Stimulated activated CD4-positive, alpha-beta T cell treated with anti-CD3 and anti-CD28 coated beads, Interleukin-1b, Interleukin-23, amount 100 ng/mL, for 1 hour (primary cell): ENCODE data around the gene MVK.

Experiments
- DNase-seq, 2 donors: peaks; one replicate each; pipeline ENCODE4 v3.0.0-alpha.2; 2020; ENCODE audit warnings: low read depth in 2 of 2

Gene MVK

GRCh38 chr12:109608793-109609192 lies 35.2 kb downstream of the MVK start:
- no peak for DNase-seq

GRCh38 chr12:109609342-109609741 lies 35.7 kb downstream of the MVK start:
- no peak for DNase-seq

GRCh38 chr12:109610523-109610922 lies 36.9 kb downstream of the MVK start:
- DNase-seq, result no peak

GRCh38 chr12:109611223-109611622 lies 37.6 kb downstream of the MVK start:
- DNase-seq, result no peak

- no peak for DNase-seq
These were observed 38.4 kb downstream of the MVK start for GRCh38 chr12:109612003-109612402.

- DNase-seq, result no peak
These were observed 39.4 kb downstream of the MVK start for GRCh38 chr12:109612975-109613502.

GRCh38 chr12:109613649-109614455 lies 40.3 kb downstream of the MVK start:
- DNase-seq, result no peak

- no peak for DNase-seq
These were observed 42.1 kb downstream of the MVK start for GRCh38 chr12:109615556-109616229.

- no peak for DNase-seq
These were observed 43.9 kb downstream of the MVK start for GRCh38 chr12:109617491-109617890.

- no peak for DNase-seq
These were observed 44.5 kb downstream of the MVK start for GRCh38 chr12:109618082-109618481.

GRCh38 chr12:109619002-109619604 lies 45.5 kb downstream of the MVK start:
- no peak for DNase-seq

GRCh38 chr12:109621211-109621694 lies 47.7 kb downstream of the MVK start:
- no peak for DNase-seq

- no peak for DNase-seq
These were observed 48.3 kb downstream of the MVK start for GRCh38 chr12:109621901-109622364.

- DNase-seq, result no peak
These were observed 50.9 kb downstream of the MVK start for GRCh38 chr12:109624467-109624866.

- DNase-seq, result no peak
These were observed 51.6 kb downstream of the MVK start for GRCh38 chr12:109625131-109625559.

- no peak for DNase-seq
These were observed 52.3 kb downstream of the MVK start for GRCh38 chr12:109625749-109626377.

GRCh38 chr12:109626378-109627115 lies 53.0 kb downstream of the MVK start:
- no peak for DNase-seq

GRCh38 chr12:109627633-109628032 lies 54.0 kb downstream of the MVK start:
- DNase-seq, result no peak

- DNase-seq, result no peak
These were observed 56.5 kb downstream of the MVK start for GRCh38 chr12:109630107-109630506.

GRCh38 chr12:109630815-109631214 lies 57.2 kb downstream of the MVK start:
- DNase-seq, result no peak

- DNase-seq, result no peak
These were observed 57.7 kb downstream of the MVK start for GRCh38 chr12:109631302-109631701.
